GM19372 (cell line): ENCODE measurements around the gene GALNT6.
"Not testable (repeated sequence)": the region's sequence is repeated elsewhere in the genome, so short reads cannot be mapped to it uniquely, and the experiment has no call there.

Experiments used
- ATAC-seq: cut with Tn5 transposase; IDR thresholded peaks from one replicate; pipeline ENCODE4 v1.9.1; 2021; ENCODE audit warnings: mild to moderate bottlenecking, low read depth, moderate library complexity; ENCODE audit not compliant: unreplicated experiment

GALNT6 gene

DNA sequence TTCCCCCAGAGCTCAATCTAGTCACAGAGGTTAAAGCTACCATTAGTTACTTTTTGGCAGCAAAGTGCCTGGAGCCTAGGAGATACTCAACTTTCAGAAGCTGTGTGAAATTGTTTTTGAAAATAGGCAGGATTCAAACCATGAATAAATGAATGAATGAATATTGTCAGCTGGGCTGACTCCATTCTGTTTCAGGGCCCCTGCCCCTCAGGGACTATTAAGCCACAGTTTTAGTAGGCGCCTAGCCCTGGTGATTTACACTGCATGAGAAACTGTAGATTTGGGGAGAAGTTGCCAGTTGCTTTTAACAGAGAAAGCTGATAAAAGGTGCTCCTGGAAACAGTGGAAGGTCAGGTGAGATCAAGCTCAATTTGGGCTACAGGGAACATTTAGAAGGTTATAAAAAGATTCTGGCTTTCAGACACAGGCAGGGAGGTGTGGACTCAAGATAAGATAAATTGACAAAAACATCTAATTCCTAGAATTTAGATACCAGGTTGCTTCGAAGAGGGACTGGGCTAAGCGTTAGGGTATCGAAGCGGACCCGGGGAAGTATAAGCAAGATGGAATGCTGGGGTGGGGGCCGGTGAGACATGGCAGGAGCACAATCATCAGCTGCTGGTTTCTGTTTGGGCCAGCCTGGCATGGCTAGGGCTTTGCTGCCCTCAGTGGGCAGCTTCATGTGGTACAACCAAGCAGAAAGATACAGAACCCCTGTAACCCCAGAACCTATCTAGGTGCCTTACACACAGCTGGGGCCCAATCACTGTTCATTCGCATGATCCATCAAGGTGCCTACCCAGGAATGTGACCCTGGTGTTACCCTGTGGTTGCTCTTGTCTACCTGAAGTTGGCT lies 29.8 kb downstream of the GALNT6 start:
- ATAC-seq, result no peak

DNA sequence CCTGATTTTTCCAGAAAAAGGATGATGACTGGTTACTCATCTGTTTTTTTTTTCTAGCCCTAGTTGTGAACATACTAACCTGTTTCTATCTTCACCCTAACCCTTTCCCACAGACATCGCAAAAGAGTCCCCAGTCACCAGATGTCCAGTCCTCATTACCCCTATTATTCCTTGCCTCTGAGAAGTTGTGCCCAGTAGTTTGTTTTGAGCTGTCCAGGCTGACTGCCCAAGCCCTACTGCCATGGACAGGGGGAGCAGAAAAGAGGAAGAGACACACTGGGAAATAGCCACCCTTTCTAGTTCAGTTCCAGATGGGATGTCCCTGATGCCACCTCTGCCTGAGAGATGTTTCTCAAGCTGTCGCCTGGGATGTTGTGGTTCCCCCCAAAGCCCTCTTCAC lies 30.9 kb downstream of the GALNT6 start:
- no peak for ATAC-seq

DNA sequence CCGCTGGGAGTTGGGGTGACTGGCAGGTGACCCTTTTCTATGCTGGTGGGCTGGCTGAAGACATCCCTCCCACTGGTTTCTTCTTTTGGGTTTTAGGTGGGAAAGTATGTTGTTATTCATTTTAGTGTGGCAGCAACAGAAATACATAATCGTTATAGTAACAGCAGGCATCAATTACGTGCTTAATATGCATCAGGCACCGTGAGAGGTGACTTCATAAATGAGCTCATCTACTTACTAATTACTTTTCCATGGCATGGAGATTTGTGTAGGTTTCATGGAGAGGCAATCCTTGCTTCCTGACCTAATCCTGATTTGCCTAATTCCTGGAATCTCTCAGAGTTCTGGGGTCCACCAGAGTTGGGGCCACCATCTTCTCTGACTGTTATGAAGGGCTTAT lies 31.4 kb downstream of the GALNT6 start:
- ATAC-seq, result no peak

DNA sequence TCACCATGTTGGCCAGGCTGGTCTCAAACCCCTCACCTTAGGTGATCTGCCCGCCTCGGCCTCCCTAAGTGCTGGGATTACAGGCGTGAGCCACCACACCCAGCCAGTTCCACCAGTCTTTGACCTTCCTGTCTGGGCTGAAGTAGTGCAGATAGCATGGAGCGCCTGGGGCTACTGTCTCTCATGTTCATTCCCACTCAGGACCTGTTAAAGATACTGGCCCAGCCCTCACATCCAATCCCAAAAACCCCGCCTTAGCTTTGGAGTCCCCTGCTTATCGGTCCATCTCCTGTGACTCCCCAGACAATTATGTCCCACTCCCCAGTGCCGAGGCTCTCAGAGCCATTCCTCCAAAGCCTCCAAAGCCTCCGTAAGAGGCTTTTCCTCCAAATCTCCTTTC lies 32.7 kb downstream of the GALNT6 start:
- no peak for ATAC-seq

DNA sequence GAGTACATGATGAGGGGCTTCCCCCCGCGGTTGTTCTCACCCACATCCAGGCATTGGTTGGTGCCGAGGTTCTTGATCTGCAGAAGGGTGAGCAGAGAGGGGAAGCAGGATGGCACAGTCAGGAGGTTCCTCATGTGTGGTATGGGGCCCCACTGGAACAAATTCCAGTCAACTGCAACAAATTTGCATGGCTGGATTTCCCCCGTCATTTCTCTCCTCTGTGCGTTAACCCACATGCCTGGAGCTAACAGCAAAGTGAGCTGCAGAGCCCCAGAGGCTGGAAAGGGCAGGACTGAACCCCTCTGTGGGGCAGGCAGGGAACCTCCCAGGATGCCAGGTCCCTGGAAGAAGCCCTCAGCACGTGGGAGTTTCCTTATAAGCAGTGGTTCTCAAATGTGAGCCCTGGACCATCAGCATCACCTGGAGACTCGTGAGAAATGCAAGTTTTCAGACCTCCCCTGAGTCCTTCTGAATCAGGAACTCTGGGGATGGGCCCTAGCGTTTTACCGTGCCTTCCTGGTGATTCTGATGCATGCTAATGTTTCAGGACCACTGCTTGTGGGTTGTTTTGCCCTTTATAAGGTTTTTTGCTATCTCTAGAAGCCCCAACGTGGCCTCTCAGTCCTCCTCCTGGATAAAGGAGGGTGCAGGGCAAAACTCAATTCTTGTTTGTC lies 33.7 kb downstream of the GALNT6 start:
- no peak for ATAC-seq

DNA sequence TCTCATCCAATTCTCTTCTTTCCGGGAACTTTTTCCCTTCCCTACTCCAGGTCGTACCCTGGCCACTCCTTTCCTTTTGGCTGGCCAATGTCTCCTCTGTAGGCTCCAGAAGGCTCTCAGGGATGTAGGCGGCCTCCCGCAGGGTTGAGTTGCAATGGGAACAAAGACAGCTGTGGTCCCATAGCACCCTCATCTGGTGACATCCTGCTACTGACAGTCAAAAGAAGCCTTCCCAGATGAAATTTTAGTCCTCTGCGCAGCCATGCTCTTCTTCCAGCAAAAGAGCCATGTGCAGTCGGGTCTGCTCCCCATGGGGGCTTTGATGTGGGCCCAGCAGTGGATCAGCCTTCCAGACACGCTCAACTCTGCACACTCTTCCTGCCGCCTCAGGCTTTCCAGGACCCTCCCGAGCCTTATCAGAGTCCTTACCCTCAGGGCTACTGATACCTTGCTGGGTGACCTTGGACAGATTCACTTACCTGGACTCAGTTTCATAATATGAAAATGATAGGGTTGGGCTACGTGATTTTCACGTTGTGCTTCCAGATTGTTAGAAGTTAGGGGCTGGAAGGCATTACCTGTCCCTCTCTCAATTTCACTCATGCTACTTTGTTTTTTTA lies 39.2 kb downstream of the GALNT6 start:
- no peak for ATAC-seq

DNA sequence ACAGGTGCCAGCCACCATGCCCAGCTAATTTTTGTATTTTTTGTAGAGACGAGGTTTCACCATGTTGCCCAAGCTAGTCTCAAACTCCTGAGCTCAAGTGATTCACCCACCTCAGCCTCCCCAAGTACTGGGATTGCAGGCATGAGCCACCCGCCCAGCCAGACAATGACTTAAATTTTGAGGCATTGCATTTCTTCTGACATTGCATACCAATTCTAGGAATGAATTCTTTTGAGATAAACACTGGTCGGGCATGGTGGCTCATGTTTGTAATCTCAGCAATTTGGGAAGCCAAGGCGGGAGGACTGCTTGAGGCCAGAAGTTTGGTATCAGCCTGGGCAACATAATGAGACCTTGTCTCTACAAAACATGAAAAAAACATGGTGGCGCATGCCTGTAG lies 42.2 kb downstream of the GALNT6 start:
- no peak for ATAC-seq

DNA sequence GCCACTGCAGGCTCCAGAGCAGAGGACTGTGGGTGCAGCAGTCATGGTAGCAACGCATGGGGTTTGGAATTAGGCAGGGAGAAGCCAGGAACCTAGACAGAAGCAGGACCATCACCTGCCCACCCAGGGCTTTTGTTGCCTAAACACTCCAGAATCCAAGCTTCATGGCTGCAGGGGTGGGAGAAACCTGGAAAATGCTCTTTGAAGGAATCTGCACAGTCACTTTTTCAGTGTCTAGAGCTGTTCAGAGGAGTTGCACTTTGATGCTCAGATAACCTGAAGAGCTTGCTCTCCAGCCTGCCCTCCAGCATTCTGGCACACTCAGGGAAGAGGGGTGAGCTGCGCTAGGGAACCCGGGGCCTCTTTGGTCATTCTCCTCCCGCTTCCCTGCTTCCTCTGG lies 43.1 kb downstream of the GALNT6 start:
- no peak for ATAC-seq

DNA sequence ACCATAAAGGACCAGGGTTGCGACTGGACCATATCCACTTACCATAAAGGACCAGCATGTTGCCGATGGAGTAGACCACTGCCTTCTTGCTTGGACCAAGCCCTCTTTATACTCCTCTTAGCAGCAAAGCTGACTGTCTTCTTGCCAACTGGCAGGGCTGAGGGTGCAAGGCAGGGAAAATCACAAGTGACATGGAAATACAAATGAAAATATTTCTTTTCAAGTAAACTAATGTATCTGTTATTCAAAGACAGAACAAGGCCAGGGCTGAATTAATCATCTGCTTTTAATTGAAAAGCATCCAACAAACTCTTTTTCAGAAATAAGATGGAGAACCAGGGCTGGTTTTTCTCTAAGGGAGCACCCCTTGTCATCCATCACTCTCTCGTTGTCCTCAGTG lies 44.6 kb downstream of the GALNT6 start, which contains the start of gene CELA1:
Gene CELA1, minus strand, starts transcription at position 99 of the 400 bp plus-strand sequence. Its CDS starts 41 bp downstream, at position 58.
- ATAC-seq, result no peak

DNA sequence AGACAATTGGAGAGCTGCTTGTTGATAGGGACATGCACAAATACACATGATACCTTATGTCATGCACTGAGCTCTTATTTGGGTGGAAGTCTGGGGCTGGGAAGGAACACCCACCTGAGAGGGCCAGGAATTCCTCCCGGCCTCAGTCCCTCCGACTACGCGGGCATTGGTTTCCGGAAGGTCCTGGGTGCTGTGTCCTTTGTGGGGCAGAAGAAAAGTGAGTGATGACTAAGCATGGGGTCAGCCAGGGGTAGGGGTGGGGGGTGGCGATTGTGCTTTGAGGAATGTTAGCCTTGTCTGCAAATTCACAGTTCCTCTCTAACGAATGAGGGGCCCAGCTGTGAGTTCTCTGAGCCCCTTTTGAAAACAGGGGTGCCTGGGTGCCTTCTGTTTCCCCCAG lies 45.5 kb downstream of the GALNT6 start:
- ATAC-seq, result no peak

DNA sequence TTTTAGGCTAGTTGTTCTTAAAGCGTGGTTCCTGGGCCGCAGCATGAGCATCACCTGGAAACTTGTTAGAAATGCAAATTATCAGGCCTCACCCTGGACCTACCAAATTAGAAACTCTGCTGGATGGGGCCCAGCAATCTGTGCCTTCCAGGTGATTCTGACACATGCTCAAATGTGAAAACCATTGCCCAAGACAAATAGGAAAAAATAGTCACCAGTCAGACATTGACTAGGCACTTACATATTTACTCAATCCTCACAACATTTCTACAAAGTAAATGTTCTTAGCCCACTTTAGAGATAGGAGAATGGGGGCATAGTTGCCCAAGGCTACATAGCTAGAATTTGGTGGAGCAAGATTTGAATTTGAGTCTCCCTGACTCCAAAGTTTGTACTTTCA lies 48.0 kb downstream of the GALNT6 start:
- no peak for ATAC-seq

DNA sequence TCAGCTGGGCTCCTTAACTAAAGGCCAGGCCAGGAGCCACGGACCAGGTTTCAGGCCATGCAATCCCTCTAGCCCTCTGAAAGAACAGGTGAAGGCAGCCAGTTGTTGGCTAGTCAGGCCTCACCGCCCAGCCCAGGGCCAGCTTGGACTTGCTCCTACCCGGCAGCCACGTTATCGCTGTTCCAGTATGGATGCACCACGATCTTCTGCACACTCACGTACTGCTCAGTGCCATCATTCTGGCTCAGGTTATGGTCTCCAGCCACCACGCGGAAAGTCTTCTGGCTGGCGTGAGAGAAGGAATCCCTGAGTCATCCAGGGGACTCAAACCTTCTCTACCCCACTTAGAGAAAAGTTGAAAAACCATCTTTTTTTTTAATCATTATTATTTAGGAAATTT lies 48.8 kb downstream of the GALNT6 start:
- no peak for ATAC-seq

DNA sequence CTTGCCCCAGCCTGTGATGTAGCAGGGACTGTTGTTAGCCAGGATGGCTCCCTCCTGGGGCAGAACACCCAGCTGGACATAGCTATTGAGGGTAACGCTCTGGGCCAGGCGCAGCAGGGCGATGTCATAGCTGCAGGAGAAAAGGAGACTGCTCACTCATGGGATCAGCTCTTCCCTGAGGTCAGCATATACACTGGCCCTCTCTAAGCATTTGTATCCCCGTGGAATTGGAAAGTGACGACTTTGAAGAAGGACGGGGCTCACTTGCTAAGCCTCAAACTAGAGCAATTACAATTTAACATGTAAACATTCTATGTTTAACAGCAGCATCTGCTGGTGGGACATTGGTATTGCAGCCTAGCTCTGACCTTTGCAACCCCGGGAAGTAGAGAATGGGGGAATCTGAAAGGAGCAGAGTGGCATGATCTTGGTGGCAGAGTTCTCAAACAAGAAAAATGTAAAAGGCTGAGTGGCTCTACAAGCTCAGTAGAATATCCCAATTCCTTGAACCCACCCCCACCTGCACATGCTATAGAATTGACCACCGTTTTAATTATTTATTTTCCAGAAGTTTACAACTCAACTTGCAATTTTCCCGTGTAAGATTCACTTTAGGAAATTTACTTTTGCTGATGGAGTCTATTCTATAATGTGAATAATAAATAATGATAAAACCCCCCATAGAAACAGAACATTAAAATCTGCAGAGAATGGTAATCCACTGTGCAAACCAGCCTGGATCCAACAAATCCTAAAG lies 49.8 kb downstream of the GALNT6 start:
- ATAC-seq, result no peak

DNA sequence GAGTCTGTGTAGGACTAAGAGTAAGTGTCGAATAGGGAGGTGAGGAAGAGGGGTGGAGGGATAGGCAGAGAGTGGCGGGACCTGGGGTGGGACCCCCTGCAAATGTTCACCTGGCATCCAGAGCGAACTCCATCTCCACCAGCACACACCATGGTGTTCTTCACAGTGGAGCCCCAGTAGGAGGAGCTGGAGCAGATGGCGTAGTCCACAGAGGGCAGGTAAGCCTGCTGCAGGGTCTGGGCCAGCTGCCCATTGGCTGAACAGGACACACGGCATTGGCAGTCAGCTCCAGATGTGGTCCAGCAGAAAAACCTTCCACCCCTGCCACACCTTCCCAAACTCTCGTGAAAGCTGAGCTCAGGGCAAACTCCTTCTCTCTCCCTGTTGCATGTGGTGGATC lies 51.5 kb downstream of the GALNT6 start:
- no peak for ATAC-seq

DNA sequence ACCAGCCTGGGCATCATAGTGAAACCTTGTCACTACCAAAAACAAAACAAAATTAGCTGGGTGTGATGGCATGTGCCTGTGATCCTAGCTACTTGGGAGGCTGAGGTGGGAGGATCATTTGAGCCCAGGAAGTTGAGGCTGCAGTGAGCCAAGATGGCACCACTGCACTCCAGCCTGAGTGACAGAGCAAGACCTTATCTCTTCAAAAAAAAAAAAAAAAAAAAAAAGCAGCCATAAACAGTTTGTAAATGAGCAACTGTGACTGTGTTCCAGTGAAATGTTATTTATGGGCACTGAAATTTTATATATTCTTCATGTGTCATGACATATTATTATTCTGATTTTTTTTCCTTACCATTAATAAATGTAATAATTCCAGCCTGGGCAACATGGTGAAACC lies 53.9 kb downstream of the GALNT6 start:
- ATAC-seq, result not testable (repeated sequence)

DNA sequence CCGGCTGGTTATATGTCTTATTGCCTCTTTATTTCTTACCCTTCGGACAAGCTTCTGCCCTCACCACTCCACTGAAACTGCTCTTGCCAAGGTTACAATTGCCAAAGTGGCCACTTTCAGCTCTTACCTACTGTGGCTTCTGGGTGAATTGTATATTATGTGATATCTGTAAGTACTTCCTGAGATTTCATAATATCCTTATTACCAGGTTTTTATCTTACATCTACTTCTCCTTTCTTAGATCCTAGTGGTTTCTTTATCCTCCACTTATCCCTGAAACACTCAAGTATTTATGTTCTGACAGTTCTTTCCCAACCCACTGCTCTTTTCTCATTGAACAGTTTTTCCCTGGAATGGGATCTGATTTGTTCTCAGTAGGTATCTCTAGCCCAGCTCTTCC lies 55.3 kb downstream of the GALNT6 start:
- ATAC-seq, result no peak

DNA sequence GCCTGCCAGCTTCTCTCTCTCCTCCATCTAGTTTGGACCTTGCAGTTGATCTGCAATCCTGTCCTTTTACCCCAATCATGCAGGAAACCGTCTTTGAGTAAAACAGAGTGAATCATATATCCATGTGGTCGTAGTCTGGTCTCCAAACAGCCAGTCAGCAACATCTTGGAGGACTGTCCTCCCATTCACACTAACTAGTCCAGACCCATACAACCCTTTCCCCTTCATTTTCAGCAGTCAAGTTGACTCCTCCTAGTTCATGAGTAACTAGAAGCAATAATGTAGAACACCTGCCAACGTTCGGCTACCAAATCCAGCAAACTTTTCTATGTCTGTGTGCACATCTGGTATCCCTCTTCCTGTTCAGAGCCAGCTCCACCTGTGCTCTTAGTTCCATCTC lies 56.4 kb downstream of the GALNT6 start:
- ATAC-seq, result no peak

DNA sequence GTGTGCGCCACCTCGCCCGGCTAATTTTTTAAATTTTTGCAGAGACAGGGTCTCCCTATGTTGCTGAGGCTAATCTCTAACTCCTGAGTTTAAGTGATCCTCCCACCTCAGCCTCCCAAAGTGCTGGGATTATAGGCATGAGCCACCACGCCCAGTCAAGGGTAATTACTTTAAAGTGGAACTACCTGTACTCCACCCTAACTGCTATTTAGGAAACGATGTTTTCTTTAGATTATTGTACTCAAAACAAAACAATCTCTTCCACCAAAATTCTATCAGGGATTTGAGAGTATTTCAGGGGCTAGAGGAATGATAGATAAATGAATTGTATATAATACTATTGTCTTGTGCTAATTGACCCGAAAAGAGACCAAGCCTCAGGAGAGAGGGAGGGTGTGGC lies 57.7 kb downstream of the GALNT6 start:
- no peak for ATAC-seq

DNA sequence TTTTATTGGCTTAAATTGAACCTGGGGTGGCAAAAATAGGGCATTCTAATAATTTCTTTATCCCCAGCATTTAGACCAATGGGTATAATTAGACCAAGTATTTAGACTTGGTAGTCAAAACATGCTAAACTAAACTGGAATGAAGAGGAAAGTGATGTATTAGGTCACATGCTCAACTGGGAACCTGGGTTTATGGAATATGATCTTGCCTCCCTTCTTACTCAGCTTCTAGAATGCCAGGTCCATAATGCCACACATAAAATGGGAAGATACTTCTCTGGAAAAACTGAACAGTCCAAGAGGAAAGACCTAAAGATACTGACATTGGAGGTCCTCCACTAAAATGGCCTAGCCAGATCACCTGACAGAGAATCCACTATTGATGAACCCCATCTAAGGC lies 61.0 kb downstream of the GALNT6 start:
- ATAC-seq, result no peak

DNA sequence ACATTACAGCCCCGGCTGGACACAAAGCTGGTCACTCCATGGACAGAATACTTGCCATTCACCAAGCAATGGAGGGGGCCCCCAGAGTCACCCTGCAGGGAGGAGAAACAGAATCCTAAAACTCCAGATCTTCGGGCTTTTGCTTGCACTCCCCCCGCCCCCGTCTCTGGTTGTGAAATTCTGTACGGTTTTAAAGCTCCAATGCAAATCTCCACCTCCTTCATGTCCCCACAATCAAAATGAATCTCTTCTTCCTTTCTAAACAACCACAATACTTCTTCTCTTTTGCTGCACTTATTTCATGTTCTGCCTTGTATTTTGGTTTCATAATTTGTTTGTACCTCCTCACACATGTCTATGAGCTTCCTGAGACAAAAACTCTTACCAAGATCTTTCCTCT lies 61.5 kb downstream of the GALNT6 start:
- no peak for ATAC-seq

DNA sequence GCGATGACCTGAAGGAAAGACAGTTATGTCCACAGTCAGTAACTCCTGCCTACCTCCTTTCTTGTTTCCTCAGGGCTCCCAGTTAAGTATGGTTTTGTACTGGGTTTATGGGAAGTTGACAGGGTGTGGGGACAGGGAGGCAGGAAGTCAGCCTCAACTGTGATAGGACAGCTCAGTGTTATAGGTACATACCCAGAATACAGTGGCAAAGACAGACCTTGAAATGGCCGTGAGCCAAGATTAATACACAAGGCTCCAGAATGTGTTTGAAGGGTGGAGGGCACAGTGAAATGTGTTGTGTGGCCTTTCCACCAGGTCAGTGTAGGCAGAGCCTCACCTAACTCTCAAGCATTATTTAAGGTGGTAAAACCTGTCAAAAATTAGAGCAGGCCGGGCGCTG lies 62.6 kb downstream of the GALNT6 start:
- no peak for ATAC-seq
